RWPE1 (cell line): Measurements from ENCODE around the gene ASTN2.

Source experiments
- CTCF ChIA-PET: fragments of 350-600 bp; sonication (Branson Sonifier 250); formaldehyde crosslinking; extraction: SDS; loops from one replicate; lab custom pipeline; 2021; lab: Yijun Ruan, JAX
- POLR2A ChIA-PET: fragments of 400-600 bp; formaldehyde crosslinking; extraction: SDS; loops from one replicate; lab custom pipeline; 2020; ENCODE audit warnings: antibody characterized with exemption; ENCODE audit not compliant: low non-redundant PET; lab: Yijun Ruan, JAX
- DNase-seq: peaks from one replicate; pipeline ENCODE4 v3.0.0; 2012; ENCODE audit warnings: low spot score
- H3K27ac ChIP-seq: fragments of 450-650 bp; 2 replicates; pipeline ENCODE4 v1.5.1; 2017
- CTCF ChIP-seq: fragments of 450-650 bp; conservative IDR thresholded peaks from 2 replicates; pipeline ENCODE4 v1.5.1; 2017; ENCODE audit warnings: low read depth, mild to moderate bottlenecking

Gene ASTN2

GRCh38 chr9:116549786-116550660 lies 864.8 kb downstream of the ASTN2 start:
- H3K27ac ChIP-seq: peak overlapping the region; percentile 75
- TF ChIP-seq CTCF: no peak
- no peak for DNase-seq
- ChIA-PET POLR2A (no interaction called here), CTCF (interaction anchor here (0.6 to 1.4 kb wide), 2 partner anchors 10 to 21 kb away, joined by 5 read pairs; no protein-coding TSS in a partner anchor)

GRCh38 chr9:116549061-116549664 lies 865.7 kb downstream of the ASTN2 start:
- ChIA-PET POLR2A (interaction anchor here (0.6 kb wide), 1 partner anchor 14 kb away, joined by 3 read pairs; no protein-coding TSS in a partner anchor), CTCF (interaction anchor here (0.5 to 1.4 kb wide), 2 partner anchors 22 to 1412 kb away, joined by 4 to 5 read pairs; no protein-coding TSS in a partner anchor)
- peak overlapping the region; percentile 53 for H3K27ac ChIP-seq
- TF ChIP-seq CTCF: no peak
- DNase-seq: peak; percentile 99

GRCh38 chr9:116547729-116548426 lies 867.0 kb downstream of the ASTN2 start:
- CTCF ChIA-PET: interaction anchor here (0.7 kb wide), 1 partner anchor 824 kb away, joined by 4 read pairs; no protein-coding TSS in a partner anchor
- H3K27ac ChIP-seq: no peak overlapping the region

GRCh38 chr9:116546711-116547581 lies 867.9 kb downstream of the ASTN2 start:
- POLR2A ChIA-PET: no interaction called here
- no peak overlapping the region for H3K27ac ChIP-seq
- TF ChIP-seq CTCF: no peak
- CTCF ChIA-PET: no interaction called here
- peak; percentile 36 for DNase-seq

More at GRCh38 chr9:116547729-116548426, 867.0 kb downstream of the ASTN2 start:
- POLR2A ChIA-PET: no interaction called here
- no peak for DNase-seq
- no peak for TF ChIP-seq CTCF

- no peak for TF ChIP-seq CTCF
- POLR2A ChIA-PET: no interaction called here
- no peak for DNase-seq
- CTCF ChIA-PET: interaction anchor here (0.6 to 0.7 kb wide), 2 partner anchors 46 to 109 kb away, joined by 3 read pairs; no protein-coding TSS in a partner anchor
- no peak overlapping the region for H3K27ac ChIP-seq
Observed at GRCh38 chr9:116544896-116545295, 870.0 kb downstream of the ASTN2 start.
